ENCODE results near the gene PHPT1.
"Not testable (repeated sequence)": the region's sequence is repeated elsewhere in the genome, so short reads cannot be mapped to it uniquely, and the experiment has no call there.

The PHPT1 gene

GRCh38 chr9:136823136-136824046, 25.8 kb upstream of the PHPT1 start:
- no peak for DNase-seq

GRCh38 chr9:136824496-136825225, 24.5 kb upstream of the PHPT1 start:
- no peak for DNase-seq

- no peak for DNase-seq
Measured at GRCh38 chr9:136825295-136826187, 23.7 kb upstream of the PHPT1 start.

- no peak for DNase-seq
Measured at GRCh38 chr9:136826188-136826541, 23.0 kb upstream of the PHPT1 start.

- no peak for DNase-seq
Measured at GRCh38 chr9:136826703-136827582, 22.3 kb upstream of the PHPT1 start.

- no peak for DNase-seq
Measured at GRCh38 chr9:136827794-136828473, 21.3 kb upstream of the PHPT1 start.

GRCh38 chr9:136828474-136829140, 20.6 kb upstream of the PHPT1 start:
- no peak for DNase-seq

GRCh38 chr9:136829412-136829811, 19.8 kb upstream of the PHPT1 start:
- DNase-seq, result no peak

GRCh38 chr9:136829981-136830885, 19.0 kb upstream of the PHPT1 start:
- DNase-seq, result no peak

GRCh38 chr9:136831002-136831719, 18.0 kb upstream of the PHPT1 start:
- DNase-seq, result no peak

- no peak for DNase-seq
Measured at GRCh38 chr9:136831720-136832104, 17.5 kb upstream of the PHPT1 start.

- no peak for DNase-seq
Measured at GRCh38 chr9:136832581-136832980, 16.6 kb upstream of the PHPT1 start.

GRCh38 chr9:136833381-136834048, 15.7 kb upstream of the PHPT1 start:
- not testable (repeated sequence) for DNase-seq

- DNase-seq, result no peak
Measured at GRCh38 chr9:136835162-136835931, 13.9 kb upstream of the PHPT1 start.

- DNase-seq, result no peak
Measured at GRCh38 chr9:136835932-136836904, 13.0 kb upstream of the PHPT1 start.

- no peak for DNase-seq
Measured at GRCh38 chr9:136837146-136837855, 11.9 kb upstream of the PHPT1 start.

All from stimulated activated naive CD4-positive, alpha-beta T cell (primary cell).